ENCODE data around the gene NKIRAS2.

- TF ChIP-seq, protein P1, sequence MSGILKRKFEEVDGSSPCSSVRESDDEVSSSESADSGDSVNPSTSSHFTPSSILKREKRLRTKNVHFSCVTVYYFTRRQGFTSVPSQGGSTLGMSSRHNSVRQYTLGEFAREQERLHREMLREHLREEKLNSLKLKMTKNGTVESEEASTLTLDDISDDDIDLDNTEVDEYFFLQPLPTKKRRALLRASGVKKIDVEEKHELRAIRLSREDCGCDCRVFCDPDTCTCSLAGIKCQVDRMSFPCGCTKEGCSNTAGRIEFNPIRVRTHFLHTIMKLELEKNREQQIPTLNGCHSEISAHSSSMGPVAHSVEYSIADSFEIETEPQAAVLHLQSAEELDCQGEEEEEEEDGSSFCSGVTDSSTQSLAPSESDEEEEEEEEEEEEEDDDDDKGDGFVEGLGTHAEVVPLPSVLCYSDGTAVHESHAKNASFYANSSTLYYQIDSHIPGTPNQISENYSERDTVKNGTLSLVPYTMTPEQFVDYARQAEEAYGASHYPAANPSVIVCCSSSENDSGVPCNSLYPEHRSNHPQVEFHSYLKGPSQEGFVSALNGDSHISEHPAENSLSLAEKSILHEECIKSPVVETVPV (CRISPR knock-in tag; IDR thresholded peaks at IDR 0.05) = no peak
- no peak for TF ChIP-seq ZFP30 (CRISPR knock-in tag; IDR thresholded peaks at IDR 0.05)
- no peak for TF ChIP-seq ZNF565 (CRISPR knock-in tag; conservative IDR thresholded peaks at IDR 0.05; ENCODE audit: low read depth)
- TF ChIP-seq BACH2 (CRISPR knock-in tag; IDR thresholded peaks at IDR 0.05; ENCODE audit: borderline replicate concordance) = no peak
- TF ChIP-seq, protein P2, sequence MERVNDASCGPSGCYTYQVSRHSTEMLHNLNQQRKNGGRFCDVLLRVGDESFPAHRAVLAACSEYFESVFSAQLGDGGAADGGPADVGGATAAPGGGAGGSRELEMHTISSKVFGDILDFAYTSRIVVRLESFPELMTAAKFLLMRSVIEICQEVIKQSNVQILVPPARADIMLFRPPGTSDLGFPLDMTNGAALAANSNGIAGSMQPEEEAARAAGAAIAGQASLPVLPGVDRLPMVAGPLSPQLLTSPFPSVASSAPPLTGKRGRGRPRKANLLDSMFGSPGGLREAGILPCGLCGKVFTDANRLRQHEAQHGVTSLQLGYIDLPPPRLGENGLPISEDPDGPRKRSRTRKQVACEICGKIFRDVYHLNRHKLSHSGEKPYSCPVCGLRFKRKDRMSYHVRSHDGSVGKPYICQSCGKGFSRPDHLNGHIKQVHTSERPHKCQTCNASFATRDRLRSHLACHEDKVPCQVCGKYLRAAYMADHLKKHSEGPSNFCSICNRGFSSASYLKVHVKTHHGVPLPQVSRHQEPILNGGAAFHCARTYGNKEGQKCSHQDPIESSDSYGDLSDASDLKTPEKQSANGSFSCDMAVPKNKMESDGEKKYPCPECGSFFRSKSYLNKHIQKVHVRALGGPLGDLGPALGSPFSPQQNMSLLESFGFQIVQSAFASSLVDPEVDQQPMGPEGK (CRISPR knock-in tag; IDR thresholded peaks at IDR 0.05; ENCODE audit: borderline replicate concordance) = no peak
- TF ChIP-seq OSR1 (CRISPR knock-in tag; IDR thresholded peaks at IDR 0.05) = no peak
- no peak for TF ChIP-seq RARB (CRISPR knock-in tag; IDR thresholded peaks at IDR 0.05)
These were observed 21.7 kb downstream of the NKIRAS2 start for GRCh38 chr17:42041619-42042018.
